Endothelial cell of umbilical vein (primary cell): Measurements from ENCODE around the gene EEFSEC. TPM values are rescaled to one million over a fixed set of nuclear protein-coding genes. Genes with fewer than 3 reads are reported as not detected.

Experiments used
- BruUV-seq: library from RNA; stranded (reverse); fragments of 400-500 nt; replicated peaks from 2 replicates; lab custom pipeline; 2021; lab: Mats Ljungman, UMichigan
- CTCF ChIA-PET: fragments of 300-600, 350-600 bp; sonication (Branson Sonifier 250); formaldehyde crosslinking; loops from one replicate; lab custom pipeline; 2021; ENCODE audit warnings: antibody characterized with exemption, inconsistent platforms; lab: Charles Lee
- POLR2A ChIA-PET: fragments of 300-600, 350-600 bp; sonication (Branson Sonifier 250); formaldehyde crosslinking; loops from one replicate; lab custom pipeline; 2021; ENCODE audit warnings: antibody characterized with exemption, inconsistent platforms; lab: Charles Lee
- DNase-seq: peaks from one replicate; pipeline ENCODE4 v3.0.0-alpha.2; 2011; ENCODE audit warnings: low read depth, low spot score
- FAIRE-seq: peaks from 2 replicates; lab custom pipeline; 2011; peaks lifted over from hg19 to GRCh38; lab: Jason Lieb, UNC
- H2AFZ ChIP-seq: 2 replicates; pipeline ENCODE4 v1.6.0; 2012; ENCODE audit warnings: low read depth, low read length, control low read depth, inconsistent platforms
- H3K27ac ChIP-seq: 2 replicates; pipeline ENCODE4 v1.5.1; 2011; ENCODE audit warnings: low read depth, mild to moderate bottlenecking, control low read depth, low read length, moderate library complexity; ENCODE audit not compliant: insufficient read depth
- H3K27me3 ChIP-seq, 2 experiments: 2 replicates each; pipeline versions ENCODE4 v1.6.0 to v1.6.1; 2011; ENCODE audit warnings: low read length in 2 of 2, mixed read lengths in 1 of 2; ENCODE audit not compliant: control insufficient read depth in 2 of 2, insufficient read depth in 2 of 2
- H3K36me3 ChIP-seq, 2 experiments: 2 replicates in 1 of 2; 3 replicates in 1 of 2; pipeline ENCODE4 v1.5.1; 2011; ENCODE audit warnings: low read length in 2 of 2, mild to moderate bottlenecking in 1 of 2, moderate library complexity in 1 of 2; ENCODE audit not compliant: control insufficient read depth in 2 of 2, insufficient read depth in 2 of 2; ENCODE audit errors: extremely low read depth in 1 of 2
- H3K4me1 ChIP-seq: 3 replicates; pipeline ENCODE4 v1.5.1; 2011; ENCODE audit warnings: mild to moderate bottlenecking, low read length; ENCODE audit not compliant: control insufficient read depth, insufficient read depth; ENCODE audit errors: extremely low read depth
- H3K4me2 ChIP-seq: 2 replicates; pipeline ENCODE4 v1.6.1; 2011; ENCODE audit warnings: low read length, control low read depth, mixed read lengths; ENCODE audit not compliant: insufficient read depth
- H3K4me3 ChIP-seq, 3 experiments: fragments of 200-600 bp in 1 of 3; sonication (generic), shearing (Covaris generic) in 1 of 3; replicated peaks in 1 of 3; 2 replicates each; pipeline ENCODE4 v1.5.1; 2011 to 2016; ENCODE audit warnings: control low read depth in 3 of 3, low read length in 3 of 3, mild to moderate bottlenecking in 2 of 3, inconsistent platforms in 1 of 3, low read depth in 1 of 3, moderate library complexity in 1 of 3; ENCODE audit not compliant: insufficient read depth in 1 of 3
- H3K79me2 ChIP-seq: 2 replicates; pipeline ENCODE4 v1.6.0; 2012; ENCODE audit warnings: low read length, inconsistent platforms; ENCODE audit not compliant: control insufficient read depth, insufficient read depth
- H3K9ac ChIP-seq: replicated peaks from 2 replicates; pipeline ENCODE3; 2011; ENCODE audit warnings: low read length, control low read depth; ENCODE audit not compliant: insufficient read depth; ENCODE audit errors: extremely low read depth
- H3K9me1 ChIP-seq: replicated peaks from 3 replicates; pipeline ENCODE4 v1.6.0; 2011; ENCODE audit warnings: mild to moderate bottlenecking, low read length; ENCODE audit not compliant: control insufficient read depth, insufficient read depth; ENCODE audit errors: extremely low read depth
- H3K9me3 ChIP-seq: replicated peaks from 2 replicates; pipeline ENCODE4 v1.5.1; 2012; ENCODE audit warnings: low read length, inconsistent platforms; ENCODE audit not compliant: control insufficient read depth, insufficient read depth
- H4K20me1 ChIP-seq: replicated peaks from 2 replicates; pipeline ENCODE3; 2011; ENCODE audit warnings: mild to moderate bottlenecking, low read length; ENCODE audit not compliant: control insufficient read depth, insufficient read depth; ENCODE audit errors: extremely low read depth
- EZH2 ChIP-seq: IDR thresholded peaks from 2 replicates; pipeline ENCODE4 v1.6.1; 2012; ENCODE audit warnings: borderline replicate concordance, low read depth, mild to moderate bottlenecking, moderate library complexity, low read length, inconsistent platforms; ENCODE audit not compliant: severe bottlenecking
- FOS ChIP-seq: IDR thresholded peaks from 2 replicates; pipeline ENCODE4 v1.6.1; 2011; ENCODE audit warnings: mild to moderate bottlenecking, low read length, moderate library complexity, borderline replicate concordance; ENCODE audit not compliant: insufficient read depth
- GATA2 ChIP-seq: IDR thresholded peaks from 2 replicates; pipeline ENCODE4 v1.7.0; 2011; ENCODE audit warnings: low read depth, mild to moderate bottlenecking, moderate library complexity, mixed read lengths, low read length; ENCODE audit not compliant: insufficient read length, insufficient read depth
- JUN ChIP-seq: IDR thresholded peaks from 2 replicates; pipeline ENCODE4 v1.6.1; 2011; ENCODE audit warnings: borderline replicate concordance, low read depth; ENCODE audit not compliant: insufficient read length, insufficient read depth
- MYC ChIP-seq: IDR thresholded peaks from one replicate; pipeline ENCODE4 v1.6.1; 2011; ENCODE audit warnings: mild to moderate bottlenecking, low read depth, low read length
- POLR2A ChIP-seq: IDR thresholded peaks from 2 replicates; pipeline ENCODE4 v1.6.1; 2012; ENCODE audit warnings: low read depth, mild to moderate bottlenecking, control low read depth, low read length
- POLR2AphosphoS5 ChIP-seq: IDR thresholded peaks from 2 replicates; pipeline ENCODE4 v1.6.1; 2012; ENCODE audit warnings: low read depth, mild to moderate bottlenecking, control low read depth, low read length, moderate library complexity; ENCODE audit not compliant: insufficient read depth
- dilution Hi-C: fragments of 300-500 bp; cut with MboI; formaldehyde crosslinking; loops from one replicate; pipeline ENCODE4 v1.15.0; 2019; ENCODE audit warnings: low sequenced_read_pairs; ENCODE audit not compliant: extremely low pct_ligation_motif_present
- intact Hi-C: fragments of 100-400 bp; cut with micrococcal nuclease; formaldehyde crosslinking; loops from one replicate; pipeline ENCODE4 v1.10.0; 2022
- polyA plus RNA-seq, 4 experiments: library from polyadenylated mRNA; depleted of rRNA in 3 of 4; stranded (reverse) in 3 of 4; unstranded in 1 of 4; fragments of >200 nt; gene quantifications; 2 replicates each; pipeline versions ENCODE4 v1.2.1 to v1.2.3, GENCODE V29; 2011 to 2012; ENCODE audit warnings: missing spikeins in 1 of 4
- total RNA-seq: library from RNA; stranded (reverse); gene quantifications from 2 replicates; pipeline ENCODE4 v1.2.3, GENCODE V29; 2021
- TF ChIP-seq, protein P1 (sequence below), 2 donors: IDR thresholded peaks; 1 replicate in 1 of 2; 2 replicates in 1 of 2; pipeline ENCODE4 v1.5.1; 2011; ENCODE audit warnings: low read length in 2 of 2, mild to moderate bottlenecking in 2 of 2, moderate library complexity in 2 of 2, control low read depth in 1 of 2, inconsistent platforms in 1 of 2, low read depth in 1 of 2; ENCODE audit not compliant: insufficient read depth in 1 of 2; ENCODE audit errors: extremely low read depth in 1 of 2
- TF ChIP-seq, protein P2 (sequence below): IDR thresholded peaks from 2 replicates; pipeline ENCODE4 v1.6.1; 2011; ENCODE audit not compliant: insufficient read depth, insufficient read length

EEFSEC gene
- total and polyA plus RNA-seq, 2 donors (not counting 3 experiments of a cell fraction or from before 2014, with no cell fraction given), result 13.1 to 14.5 TPM

DNA sequence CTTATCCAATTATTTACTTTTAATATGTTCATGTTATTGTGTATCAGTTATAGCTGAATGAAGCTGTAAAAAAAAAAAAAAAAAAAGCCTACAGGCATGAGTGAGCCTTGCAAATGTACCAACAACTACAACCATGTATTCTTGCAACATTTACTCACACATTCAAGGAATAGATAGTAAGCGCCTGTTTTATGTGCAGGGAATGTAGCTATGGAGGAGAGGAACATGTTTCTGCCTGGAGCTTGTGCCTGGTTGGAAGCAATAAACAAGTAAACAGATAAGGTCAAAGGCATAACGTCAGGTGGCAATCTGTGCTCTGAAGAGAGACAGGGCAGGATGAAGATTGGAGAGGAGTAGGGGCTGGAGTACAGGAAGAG is 202.2 kb downstream of the EEFSEC start:
- Histone ChIP-seq H3K9ac (no peak overlapping the region), H3K9me1 (no peaks in the 10 kb centered on the region), H4K20me1 (no peaks in the 10 kb centered on the region), H3K27me3 (no peaks in the 10 kb centered on the region), H3K27ac (no peak overlapping the region), H3K4me3 (no peak overlapping the region), H3K4me1 (peaks cover 22% of the 10 kb centered on the region), H3K4me2 (no peak overlapping the region), H3K36me3 (no peaks in the 10 kb centered on the region), H3K9me3 (no peaks in the 10 kb centered on the region), H3K79me2 (no peaks in the 10 kb centered on the region), H2AFZ (no peak overlapping the region)
- FAIRE-seq (no peak), DNase-seq (no peak)
- intact Hi-C loops (no loop called here), dilution Hi-C loops (no loop called here)
- ChIA-PET POLR2A (interaction anchor here (0.6 kb wide), 1 partner anchor 199 kb away, joined by 4 read pairs; no protein-coding TSS in a partner anchor), CTCF (interaction anchor here (2.2 kb wide), 1 partner anchor 11 kb away, joined by 8 read pairs; no protein-coding TSS in a partner anchor)
- no peak for TF ChIP-seq EZH2
- no TSS peak for BruUV-seq

DNA sequence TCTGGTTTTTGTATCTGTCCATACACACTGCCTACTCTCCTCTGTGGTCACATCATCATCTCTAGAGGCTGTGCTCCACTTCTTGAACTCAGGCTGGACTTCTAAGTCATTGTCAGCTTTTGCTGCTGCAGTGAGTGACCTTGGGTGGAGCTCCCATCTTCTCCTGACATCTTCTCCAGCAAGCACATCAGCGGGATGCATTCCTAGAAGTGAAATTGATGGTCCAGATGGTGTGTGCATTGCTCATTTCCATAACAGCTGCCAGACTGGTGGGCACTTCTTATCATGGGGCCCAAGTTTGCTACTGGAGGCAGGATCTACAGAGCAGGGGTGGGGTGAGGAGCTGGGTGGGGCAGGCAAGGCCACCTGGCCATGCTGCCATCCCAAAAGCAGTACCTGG is 203.5 kb downstream of the EEFSEC start:
- BruUV-seq, result no TSS peak
- Histone ChIP-seq H2AFZ (no peak overlapping the region), H3K4me2 (no peak overlapping the region), H3K36me3 (no peaks in the 10 kb centered on the region), H3K4me1 (peaks cover 27% of the 10 kb centered on the region), H3K9ac (no peak overlapping the region), H3K79me2 (no peaks in the 10 kb centered on the region), H3K9me1 (no peaks in the 10 kb centered on the region), H4K20me1 (no peaks in the 10 kb centered on the region), H3K9me3 (no peaks in the 10 kb centered on the region), H3K4me3 (no peak overlapping the region), H3K27me3 (no peaks in the 10 kb centered on the region), H3K27ac (no peak overlapping the region)
- TF ChIP-seq JUN, result no peak
- no peak for TF ChIP-seq POLR2AphosphoS5
- TF ChIP-seq, protein P1, sequence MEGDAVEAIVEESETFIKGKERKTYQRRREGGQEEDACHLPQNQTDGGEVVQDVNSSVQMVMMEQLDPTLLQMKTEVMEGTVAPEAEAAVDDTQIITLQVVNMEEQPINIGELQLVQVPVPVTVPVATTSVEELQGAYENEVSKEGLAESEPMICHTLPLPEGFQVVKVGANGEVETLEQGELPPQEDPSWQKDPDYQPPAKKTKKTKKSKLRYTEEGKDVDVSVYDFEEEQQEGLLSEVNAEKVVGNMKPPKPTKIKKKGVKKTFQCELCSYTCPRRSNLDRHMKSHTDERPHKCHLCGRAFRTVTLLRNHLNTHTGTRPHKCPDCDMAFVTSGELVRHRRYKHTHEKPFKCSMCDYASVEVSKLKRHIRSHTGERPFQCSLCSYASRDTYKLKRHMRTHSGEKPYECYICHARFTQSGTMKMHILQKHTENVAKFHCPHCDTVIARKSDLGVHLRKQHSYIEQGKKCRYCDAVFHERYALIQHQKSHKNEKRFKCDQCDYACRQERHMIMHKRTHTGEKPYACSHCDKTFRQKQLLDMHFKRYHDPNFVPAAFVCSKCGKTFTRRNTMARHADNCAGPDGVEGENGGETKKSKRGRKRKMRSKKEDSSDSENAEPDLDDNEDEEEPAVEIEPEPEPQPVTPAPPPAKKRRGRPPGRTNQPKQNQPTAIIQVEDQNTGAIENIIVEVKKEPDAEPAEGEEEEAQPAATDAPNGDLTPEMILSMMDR (IDR thresholded peaks at IDR 0.05; ENCODE audit: extremely low read depth in 1 of 2, insufficient read depth in 1 of 2, low read depth in 1 of 2, low read length in 2 of 2), result no peak
- no peak for TF ChIP-seq FOS
- no peak for TF ChIP-seq POLR2A
- no peak for TF ChIP-seq EZH2
- TF ChIP-seq, protein P2, sequence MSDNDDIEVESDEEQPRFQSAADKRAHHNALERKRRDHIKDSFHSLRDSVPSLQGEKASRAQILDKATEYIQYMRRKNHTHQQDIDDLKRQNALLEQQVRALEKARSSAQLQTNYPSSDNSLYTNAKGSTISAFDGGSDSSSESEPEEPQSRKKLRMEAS, result no peak
- TF ChIP-seq GATA2, result no peak
- TF ChIP-seq MYC, result no peak
- dilution Hi-C loops (no loop called here), intact Hi-C loops (no loop called here)
- ChIA-PET CTCF (interaction anchor here (1.2 to 2.2 kb wide), 3 partner anchors 9 to 251 kb away, joined by 3 to 8 read pairs (median 4); no protein-coding TSS in a partner anchor), POLR2A (no interaction called here)
- DNase-seq (no peak), FAIRE-seq (no peak)
